GM12892 (cell line): Measurements from ENCODE around the gene KIF2A.

Experiments
- DNase-seq: peaks from one replicate; pipeline ENCODE4 v3.0.0; 2011; ENCODE audit not compliant: insufficient read length
- FAIRE-seq: peaks from 2 replicates; lab custom pipeline; 2011; peaks lifted over from hg19 to GRCh38; lab: Jason Lieb, UNC
- POLR2A ChIP-seq: IDR thresholded peaks from 2 replicates; pipeline ENCODE4 v1.6.1; 2011; ENCODE audit warnings: low read depth, low read length, control low read depth
- POLR2AphosphoS5 ChIP-seq: IDR thresholded peaks from 2 replicates; pipeline ENCODE4 v1.6.1; 2011; ENCODE audit warnings: low read depth, low read length, control low read depth
- TAF1 ChIP-seq: IDR thresholded peaks from 2 replicates; pipeline ENCODE4 v1.6.1; 2011; ENCODE audit warnings: low read depth, mild to moderate bottlenecking, control low read depth, low read length, borderline replicate concordance

The KIF2A gene

DNA sequence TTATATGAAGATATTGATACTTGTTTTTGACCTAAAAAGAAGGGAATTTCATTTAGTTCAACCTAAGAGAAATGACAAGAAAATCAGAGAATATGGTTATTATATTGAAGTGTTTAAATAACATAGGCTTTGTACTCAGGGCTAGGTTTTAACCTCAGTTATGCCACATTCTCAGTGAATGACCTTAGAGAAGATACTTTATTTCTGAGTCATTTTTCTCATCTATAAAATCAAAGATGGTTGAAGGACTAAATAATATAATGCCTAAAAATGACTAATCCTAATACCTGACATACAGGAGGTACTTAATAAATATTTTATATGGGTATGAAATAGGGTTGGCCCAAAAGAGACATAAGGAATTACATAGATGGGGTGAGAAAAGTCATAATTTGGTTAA is 65.4 kb downstream of the KIF2A start:
- no peak for DNase-seq
- FAIRE-seq = no peak
- TF ChIP-seq POLR2A = no peak
- no peak for TF ChIP-seq POLR2AphosphoS5
- no peak for TF ChIP-seq TAF1

DNA sequence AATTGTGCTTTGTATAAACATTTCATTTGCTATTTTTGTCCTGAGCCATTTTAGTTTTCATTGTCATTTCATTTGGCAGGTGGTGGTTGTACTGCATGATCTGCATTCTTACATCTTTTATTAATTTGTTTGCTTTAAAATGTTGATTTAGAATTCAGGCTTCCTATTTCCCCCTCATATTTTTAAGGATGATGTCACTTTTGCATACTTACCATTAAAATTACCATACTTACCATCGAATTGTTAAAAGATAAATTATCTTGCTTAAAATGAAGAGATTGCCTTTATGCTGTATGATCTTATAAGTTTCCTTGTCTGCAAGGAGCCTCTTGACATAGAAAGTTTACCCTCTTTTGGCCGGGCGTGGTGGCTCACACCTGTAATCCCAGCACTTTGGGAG is 66.6 kb downstream of the KIF2A start:
- FAIRE-seq (no peak), DNase-seq (no peak)
- no peak for TF ChIP-seq POLR2A

DNA sequence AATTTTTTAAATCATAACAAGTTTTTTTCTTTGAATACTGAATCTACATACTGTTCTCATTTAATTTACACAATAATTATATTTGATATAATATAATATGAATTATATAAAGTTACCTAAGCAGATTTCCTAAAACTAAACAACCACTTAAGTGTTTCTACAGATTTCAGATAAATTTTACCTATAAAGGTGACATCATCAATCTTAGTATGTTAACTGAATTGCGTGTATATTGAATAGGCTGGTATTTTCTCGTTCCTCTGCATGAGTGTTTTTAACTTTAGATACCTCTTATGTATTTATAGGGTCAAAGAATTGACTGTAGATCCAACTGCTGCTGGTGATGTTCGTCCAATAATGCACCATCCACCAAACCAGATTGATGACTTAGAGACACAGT is 67.4 kb downstream of the KIF2A start:
- TF ChIP-seq POLR2AphosphoS5 = no peak
- no peak for TF ChIP-seq TAF1
- no peak for TF ChIP-seq POLR2A
- no peak for DNase-seq
- no peak for FAIRE-seq

DNA sequence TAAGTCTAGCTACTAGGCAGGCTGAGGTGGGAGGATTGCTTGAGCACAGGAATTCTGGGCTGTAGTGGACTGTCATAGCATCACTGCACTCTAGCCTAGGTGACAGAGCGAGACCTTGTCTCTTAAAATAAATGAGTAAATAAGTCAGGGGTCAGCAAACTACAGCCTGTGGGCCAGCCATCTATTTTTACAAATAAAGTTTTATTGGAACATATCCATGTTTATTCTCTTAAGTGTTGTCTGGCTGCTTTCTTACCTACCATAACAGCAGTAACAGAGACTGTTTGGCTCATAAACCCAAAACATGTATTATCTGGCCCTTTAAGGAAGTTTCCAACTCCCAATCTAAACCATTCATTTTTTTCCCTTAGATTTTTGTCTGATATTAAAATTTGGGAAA is 68.1 kb downstream of the KIF2A start:
- TF ChIP-seq POLR2AphosphoS5 (no peak), POLR2A (no peak), TAF1 (no peak)
- DNase-seq = no peak
- FAIRE-seq = no peak

DNA sequence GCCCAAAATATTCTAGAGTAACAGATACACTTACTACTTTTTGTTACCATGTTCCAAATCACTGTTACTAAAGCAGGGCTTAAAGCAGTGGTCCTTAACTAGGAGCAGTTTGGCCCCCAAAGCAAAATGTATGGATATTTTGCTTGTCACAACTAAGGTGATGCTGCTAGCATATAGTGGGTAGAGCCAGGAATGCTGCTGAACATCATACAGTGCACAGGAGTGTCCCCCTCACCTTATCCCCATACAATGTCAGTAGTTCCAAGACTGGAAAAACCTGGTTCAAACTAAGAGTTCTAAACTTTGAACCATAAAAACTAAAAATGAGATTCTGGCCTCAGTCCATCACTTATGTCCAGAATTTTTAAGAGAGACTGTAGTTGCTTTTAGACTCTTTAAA is 69.6 kb downstream of the KIF2A start:
- TF ChIP-seq TAF1 = no peak
- no peak for TF ChIP-seq POLR2A
- TF ChIP-seq POLR2AphosphoS5 = no peak
- FAIRE-seq (no peak), DNase-seq (no peak)

DNA sequence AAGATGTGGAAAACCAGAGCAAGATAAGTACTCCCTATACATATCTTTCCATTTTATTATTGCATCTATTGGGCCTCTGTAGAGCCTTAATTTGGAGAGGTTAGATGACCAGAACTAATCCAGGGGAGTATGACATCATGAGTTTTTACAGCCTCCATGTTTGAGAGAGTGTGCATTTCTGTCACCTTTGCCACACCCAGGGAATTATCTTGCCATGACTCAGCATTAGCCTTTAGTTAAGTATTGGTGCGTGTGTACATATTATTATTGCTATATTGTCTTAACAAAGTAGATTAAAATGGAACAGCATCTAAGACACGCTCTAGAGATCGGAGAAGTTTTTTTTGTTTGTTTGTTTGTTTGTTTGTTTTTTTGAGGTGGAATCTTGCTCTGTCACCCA is 70.1 kb downstream of the KIF2A start:
- no peak for TF ChIP-seq POLR2AphosphoS5
- no peak for TF ChIP-seq TAF1
- TF ChIP-seq POLR2A = no peak
- FAIRE-seq (no peak), DNase-seq (no peak)

DNA sequence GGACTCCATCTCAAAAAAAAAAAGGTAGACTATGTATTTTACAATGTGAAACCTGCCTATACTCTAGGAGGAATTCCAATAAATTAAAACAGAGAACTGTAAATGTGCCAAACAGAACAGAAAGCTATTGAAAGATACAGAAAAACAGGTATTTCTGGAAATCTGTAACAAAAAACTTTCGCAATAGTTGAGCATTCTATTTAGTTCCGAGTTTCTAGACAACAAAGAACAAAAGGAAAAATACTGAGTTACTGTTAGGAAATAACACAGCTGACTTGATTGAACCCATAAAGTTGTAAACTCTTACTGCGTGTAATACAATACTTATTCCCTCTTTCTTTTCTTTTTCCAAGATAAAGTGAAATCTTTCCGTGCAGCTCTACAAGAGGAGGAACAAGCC is 79.1 kb downstream of the KIF2A start:
- DNase-seq (no peak), FAIRE-seq (no peak)
- TF ChIP-seq POLR2AphosphoS5 = no peak
- TF ChIP-seq TAF1 = no peak
- no peak for TF ChIP-seq POLR2A

DNA sequence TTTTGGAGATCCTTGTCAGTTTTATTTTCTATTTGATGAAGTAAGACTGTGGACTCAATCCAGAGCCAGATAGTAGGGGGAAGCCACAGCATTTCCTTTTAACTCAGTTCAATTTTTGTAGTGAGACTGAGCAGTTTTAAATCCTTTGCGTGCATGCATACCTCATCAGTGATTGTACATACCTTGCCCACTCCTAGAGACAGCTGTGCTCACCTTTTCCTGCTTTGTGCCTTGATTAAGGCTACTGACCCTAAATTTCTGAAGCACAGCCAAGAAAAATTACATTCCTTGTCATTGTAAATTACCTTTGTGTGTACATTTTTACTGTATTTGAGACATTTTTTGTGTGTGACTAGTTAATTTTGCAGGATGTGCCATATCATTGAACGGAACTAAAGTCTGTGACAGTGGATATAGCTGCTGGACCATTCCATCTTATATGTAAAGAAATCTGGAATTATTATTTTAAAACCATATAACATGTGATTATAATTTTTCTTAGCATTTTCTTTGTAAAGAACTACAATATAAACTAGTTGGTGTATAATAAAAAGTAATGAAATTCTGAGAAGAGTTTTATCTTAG is 79.9 kb downstream of the KIF2A start:
- no peak for TF ChIP-seq POLR2AphosphoS5
- no peak for TF ChIP-seq POLR2A
- TF ChIP-seq TAF1 = no peak
- FAIRE-seq = no peak
- no peak for DNase-seq

DNA sequence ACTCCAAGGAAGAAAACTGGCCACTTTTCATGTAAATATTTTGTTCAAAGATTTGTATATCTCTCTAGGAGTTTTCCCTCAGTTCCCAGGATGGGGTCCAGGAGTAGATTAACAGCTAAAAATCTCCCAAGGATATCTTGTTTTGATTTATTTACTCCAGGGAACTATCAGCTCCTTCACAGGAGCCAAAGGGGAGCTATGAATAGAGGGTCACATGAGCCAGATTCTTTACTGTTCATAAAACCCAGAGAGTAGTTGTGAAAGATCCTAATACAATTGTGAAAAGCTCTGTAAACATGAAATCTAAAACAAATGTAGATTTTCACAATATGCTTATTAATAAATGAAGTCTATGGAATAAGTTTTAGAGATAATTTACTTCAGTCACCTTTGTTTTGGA is 80.8 kb downstream of the KIF2A start:
- no peak for FAIRE-seq
- DNase-seq = no peak
- TF ChIP-seq TAF1 (no peak), POLR2A (no peak), POLR2AphosphoS5 (no peak)

DNA sequence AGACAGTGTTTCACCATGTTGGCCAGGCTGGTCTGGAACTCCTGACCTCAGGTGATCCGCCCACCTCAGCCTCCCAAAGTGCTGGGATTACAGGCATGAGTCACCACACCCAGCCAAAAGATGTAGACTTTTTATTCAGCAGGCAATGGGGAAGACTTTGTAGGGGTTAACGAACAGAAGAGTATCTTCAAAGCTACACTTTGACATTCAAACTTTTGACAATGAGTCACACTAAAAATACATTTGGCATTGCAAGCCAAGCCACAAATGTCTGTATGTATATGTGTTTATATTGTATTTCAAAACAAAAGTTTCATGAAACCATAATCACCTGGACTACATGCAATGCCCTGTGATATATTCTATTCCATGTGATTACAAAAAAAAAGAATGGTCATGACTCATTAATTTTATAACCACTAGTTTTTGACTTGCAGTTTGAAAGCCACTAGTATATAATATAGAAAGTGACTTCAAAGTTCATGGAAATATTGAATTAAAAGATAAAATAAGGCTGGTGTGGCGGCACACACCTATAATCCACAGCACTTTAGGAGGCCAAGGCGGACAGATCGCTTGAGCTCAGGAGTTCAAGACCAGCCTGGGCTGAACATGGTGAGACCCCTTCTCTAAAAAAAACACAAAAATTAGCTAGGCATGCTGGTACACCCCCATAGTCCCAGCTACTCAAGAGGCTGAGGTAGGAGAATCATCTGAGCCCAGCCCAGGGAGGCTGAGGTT is 89.4 kb downstream of the KIF2A start:
- TF ChIP-seq TAF1 = no peak
- TF ChIP-seq POLR2AphosphoS5 = no peak
- TF ChIP-seq POLR2A = no peak
- no peak for FAIRE-seq
- DNase-seq = no peak

DNA sequence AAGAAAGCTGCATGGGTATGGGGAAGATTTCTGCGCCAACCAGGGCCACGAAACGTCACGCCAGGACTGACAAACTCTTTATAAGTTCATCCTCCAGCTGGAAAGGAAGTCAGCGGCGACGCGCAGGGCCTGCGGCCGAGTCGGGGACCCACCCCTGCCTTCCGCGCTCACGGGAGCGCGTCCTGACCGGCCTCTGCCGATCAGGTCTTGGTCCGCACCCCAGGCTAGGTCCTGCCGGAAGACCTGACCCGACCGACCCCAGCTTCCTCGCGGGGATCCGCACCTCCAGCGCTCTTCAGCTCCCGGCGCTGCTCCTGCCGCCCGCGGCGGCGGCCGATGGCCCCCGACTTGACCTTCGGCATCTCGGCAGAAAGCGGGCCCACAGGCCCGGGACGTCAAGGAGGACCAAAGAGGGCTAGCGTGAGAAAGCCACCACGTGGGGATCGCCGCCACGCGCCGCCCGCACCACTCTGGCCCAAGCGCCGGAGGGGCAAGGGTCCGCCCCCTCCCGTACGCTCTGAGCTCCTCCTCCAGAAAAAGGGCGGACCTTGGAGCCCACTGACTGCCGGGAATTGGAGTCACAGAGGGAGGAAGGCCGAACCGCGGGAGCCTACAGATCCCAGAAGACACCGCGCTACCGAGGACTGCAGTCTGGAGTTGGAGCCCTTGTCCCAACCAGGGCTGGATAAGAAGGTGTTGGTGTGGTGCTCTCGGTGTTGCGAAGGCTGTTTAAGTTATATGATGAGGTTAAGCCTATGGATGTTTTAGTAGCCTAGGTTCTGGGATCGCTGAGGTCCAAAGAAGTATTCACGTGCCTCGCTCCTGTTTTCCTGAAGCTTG is 97.6 kb downstream of the KIF2A start, which contains the start of gene DIMT1:
Gene DIMT1, minus strand, starts transcription at position 495 of the 840 bp plus-strand sequence. Its CDS starts 133 bp downstream, at position 362.
- TF ChIP-seq TAF1 (peak; percentile 66; the same call in 1 of the 2 replicates), POLR2AphosphoS5 (peak; percentile 90), POLR2A (peak; percentile 95)
- peak; percentile 97 for FAIRE-seq
- DNase-seq = peak; percentile 88
